GM18951 (cell line): ENCODE results near the gene WDR37.

Experiments
- POLR2A ChIP-seq: IDR thresholded peaks from 4 replicates; pipeline ENCODE4 v1.6.1; 2011; ENCODE audit warnings: mild to moderate bottlenecking; ENCODE audit not compliant: insufficient read length, insufficient read depth; ENCODE audit errors: extremely low read depth
- in situ Hi-C: fragments of 300-500 bp; cut with MboI; formaldehyde crosslinking; loops from one replicate; pipeline ENCODE4 v1.12.0; 2022; ENCODE audit warnings: low sequenced_read_pairs, mixed read lengths, inconsistent platforms; ENCODE audit not compliant: unreplicated experiment

The WDR37 gene

GRCh38 chr10:1068380-1069361, 12.5 kb downstream of the WDR37 start:
- in situ Hi-C loops = no loop called here
- no peak for TF ChIP-seq POLR2A

DNA sequence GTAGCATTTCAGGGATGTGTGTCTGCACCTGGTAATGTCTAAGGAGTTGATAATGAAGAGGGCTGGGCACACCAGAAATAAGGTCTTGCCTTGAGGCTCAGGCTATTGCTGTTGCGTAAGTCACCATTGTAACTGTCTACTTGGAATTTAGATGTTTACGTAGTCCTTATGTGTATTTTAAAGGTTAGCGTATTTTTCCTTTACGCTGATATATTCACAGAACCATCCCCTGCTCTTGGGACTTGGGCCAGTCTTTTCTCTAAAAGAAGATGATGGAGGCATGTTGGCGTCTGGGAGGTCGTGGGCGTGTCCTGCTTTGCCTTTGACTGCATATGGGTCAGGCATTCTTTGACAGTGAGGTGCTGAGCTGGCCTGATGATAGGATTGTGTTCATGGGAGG, 14.7 kb downstream of the WDR37 start:
- in situ Hi-C loops = no loop called here
- no peak for TF ChIP-seq POLR2A

DNA sequence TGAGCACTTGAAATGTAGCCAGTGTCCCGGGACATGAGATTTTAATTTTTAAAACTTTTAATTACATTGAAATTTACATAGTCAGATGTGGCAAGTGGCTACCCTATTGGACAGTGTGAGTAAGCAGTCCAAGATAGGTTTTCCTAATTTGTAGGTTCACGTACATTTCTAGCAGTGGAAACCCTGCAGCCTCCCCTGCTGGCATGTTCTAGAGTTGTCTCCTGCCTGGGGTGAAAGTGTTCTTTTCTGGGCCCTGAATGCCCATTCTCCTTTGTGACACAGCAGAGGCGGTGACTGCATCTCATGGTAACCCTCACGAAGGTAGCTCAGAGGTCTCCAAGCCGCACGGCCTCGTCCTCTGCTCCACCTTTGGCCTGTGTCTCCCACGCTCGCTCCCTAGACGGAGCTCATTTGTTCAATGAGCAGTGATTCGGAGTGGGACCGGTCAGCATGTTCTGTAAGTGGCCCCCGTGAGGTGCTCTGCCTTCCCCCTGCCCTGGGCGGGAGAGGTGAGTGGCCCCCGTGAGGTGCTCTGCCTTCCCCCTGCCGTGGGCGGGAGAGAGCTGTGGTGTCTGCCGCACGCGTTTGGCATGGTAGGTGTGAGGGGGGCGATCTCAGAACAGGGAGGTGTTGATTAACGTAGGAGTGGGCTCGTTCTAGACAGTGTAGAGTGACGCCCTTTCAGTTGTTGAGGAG, 18.0 kb downstream of the WDR37 start:
- TF ChIP-seq POLR2A = no peak
- in situ Hi-C loops = no loop called here

- no peak for TF ChIP-seq POLR2A
- in situ Hi-C loops = loop anchor here (25.0 kb wide), 1 partner anchor 563 kb away; no protein-coding TSS in a partner anchor
Observed at GRCh38 chr10:1074748-1075308, 18.6 kb downstream of the WDR37 start.

DNA sequence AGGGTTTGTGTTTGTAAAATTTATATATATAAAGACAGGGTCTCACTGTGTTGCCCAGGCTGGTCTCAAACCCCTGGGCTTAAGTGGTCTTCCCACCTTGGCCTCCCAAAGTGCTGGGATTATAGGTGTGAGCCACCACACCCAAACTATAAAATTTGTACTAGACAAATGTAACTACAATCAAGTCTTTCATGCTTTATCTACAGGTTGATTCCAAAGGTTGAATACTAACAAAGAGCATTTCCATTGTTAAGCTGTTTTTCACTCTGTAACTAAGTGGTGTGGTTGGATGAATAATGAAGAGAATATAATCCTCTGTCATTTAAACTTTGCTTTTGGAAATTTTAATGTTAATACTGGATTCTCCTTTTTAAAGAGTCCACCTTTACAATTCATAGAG, 22.5 kb downstream of the WDR37 start:
- in situ Hi-C loops = loop anchor here (25.0 kb wide), 1 partner anchor 566 kb away; no protein-coding TSS in a partner anchor
- no peak for TF ChIP-seq POLR2A

DNA sequence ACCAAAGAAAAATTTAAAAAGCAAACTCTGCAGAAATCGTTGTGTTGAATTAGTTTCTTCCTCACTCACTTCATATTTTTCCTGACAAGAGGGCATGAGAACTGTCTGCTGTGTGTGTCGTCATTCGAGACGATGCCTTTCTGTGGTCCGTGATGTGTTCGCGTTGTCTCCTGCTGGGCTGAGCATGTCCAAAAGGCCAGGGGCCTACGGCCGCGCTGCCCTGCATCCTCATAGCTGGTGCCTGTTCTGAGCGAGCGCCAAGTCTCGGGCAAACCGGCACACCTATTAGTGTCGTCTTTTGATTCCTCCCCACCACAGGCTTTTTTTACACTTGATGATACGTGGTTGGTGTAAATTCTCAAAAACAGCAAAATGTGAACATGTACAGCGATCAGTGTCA, 27.4 kb downstream of the WDR37 start:
- no peak for TF ChIP-seq POLR2A
- in situ Hi-C loops = loop anchor here (25.0 kb wide), 1 partner anchor 571 kb away; no protein-coding TSS in a partner anchor

DNA sequence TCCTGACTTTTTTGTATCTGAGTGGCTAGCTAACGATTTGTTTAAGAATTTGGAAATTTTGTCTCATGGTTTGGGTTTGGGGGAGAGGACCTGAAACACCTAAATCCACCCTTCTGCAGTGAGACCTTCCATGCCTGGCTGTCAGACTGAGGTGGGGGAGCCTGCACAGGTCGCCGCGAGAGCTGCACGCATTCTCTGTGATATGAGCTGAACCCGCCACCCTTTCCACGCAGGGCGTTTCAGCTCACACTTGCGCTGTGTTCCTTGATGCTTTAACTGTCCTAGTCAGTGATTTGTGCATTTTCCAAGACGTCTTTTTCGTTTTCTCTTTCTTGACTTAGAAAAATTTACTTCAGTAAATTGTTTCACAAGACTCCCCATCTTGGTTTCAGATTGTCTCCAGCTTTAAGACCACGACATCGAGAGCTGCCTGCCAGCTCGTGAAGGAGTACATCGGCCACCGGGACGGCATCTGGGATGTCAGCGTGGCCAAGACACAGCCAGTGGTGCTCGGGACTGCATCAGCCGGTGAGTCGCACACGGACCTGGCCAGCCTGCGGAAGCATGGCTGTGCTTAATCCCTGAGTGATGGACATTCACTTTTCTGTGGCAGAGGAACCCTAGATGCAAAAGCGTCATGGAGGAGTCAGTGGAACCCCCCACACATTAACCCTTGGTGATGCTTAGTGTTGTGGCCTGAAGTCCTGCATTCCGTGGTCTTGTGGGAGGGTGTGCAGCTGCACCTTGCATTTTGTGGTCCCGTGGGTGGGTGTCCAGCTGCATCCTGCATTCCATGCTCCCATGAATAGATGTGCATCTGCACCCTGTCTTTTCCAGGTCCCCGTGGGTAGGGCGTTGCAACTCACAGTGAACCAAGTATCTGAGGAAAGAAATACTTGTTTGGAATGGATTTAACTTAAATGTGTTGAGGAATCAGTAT, 28.1 kb downstream of the WDR37 start:
- in situ Hi-C loops = loop anchor here (25.0 kb wide), 1 partner anchor 572 kb away; no protein-coding TSS in a partner anchor

DNA sequence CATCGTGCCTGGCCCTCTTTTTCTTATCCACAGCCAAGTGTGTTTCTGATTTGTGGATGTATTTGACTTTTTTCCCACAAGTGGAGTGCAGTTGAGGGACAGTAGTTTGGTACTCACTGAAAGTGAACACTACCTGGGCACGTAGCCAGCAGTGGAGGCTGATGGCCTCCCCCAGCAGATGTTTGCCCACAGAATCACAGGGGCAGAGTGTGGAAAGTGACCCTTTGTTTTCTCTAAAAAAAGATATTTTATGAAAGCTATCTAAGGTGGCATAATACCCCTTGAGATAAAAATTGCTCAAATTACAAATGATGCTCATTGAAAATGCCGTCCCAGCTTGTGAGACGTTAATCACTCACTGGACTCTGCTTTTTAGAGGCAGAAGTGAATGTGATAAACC, 29.1 kb downstream of the WDR37 start:
- in situ Hi-C loops = loop anchor here (25.0 kb wide), 1 partner anchor 573 kb away; no protein-coding TSS in a partner anchor
- TF ChIP-seq POLR2A = no peak

More for the DNA sequence above, 28.1 kb downstream of the WDR37 start:
- no peak for TF ChIP-seq POLR2A

DNA sequence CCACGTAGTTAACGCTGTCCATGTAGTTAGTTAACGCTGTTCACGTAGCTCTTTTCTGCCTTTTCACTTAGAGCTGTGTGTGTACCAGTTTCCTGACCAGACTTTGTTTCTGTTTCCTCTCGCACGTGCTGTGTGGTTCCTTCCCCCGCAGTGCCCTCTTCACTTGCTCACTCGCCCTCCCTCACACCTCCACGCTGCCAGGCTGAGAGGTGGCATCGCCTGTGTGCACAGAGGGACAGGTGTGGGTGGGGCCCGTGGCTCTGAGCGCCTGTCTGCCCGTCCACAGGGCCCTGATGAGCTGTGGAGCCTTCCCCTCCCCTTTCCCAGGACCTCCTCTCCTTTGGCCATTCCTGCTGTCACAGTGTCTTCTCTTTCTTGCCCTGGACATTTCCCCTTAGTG, 30.6 kb downstream of the WDR37 start:
- in situ Hi-C loops = loop anchor here (25.0 kb wide), 1 partner anchor 574 kb away; no protein-coding TSS in a partner anchor
- no peak for TF ChIP-seq POLR2A

DNA sequence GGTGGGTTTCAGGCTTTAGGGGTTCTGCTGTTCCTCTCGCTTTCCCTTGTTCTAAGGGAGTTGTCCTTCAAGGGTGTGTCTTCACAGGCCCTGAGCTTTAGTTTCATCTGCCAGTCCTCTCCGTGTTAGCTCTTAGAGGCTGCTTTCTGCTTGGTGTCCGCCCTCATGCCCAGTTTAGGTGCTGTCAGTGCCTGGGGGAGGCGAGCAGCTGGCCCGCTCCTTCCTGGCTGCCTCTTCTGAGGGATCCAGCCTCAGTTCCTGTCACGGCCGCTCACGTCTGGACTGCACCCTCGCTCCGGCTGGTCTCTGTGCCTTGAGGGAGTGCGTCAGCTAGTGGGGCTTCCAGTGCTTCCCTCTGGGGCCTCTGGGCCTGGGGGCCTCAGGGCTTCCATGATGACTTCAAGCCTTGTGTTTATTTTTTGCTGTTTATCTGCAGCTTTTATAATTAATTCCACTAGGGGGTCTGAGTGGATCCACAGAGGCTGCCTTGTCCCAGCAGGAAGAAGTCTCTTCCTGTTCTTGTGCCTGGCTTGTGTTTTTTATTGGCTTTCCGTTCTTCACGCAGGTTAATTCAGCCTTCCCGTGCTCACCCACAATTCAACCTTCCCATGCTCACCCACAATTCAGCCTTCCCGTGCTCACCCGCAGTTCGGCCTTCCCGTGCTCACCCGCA, 33.0 kb downstream of the WDR37 start:
- no peak for TF ChIP-seq POLR2A
- in situ Hi-C loops = loop anchor here (25.0 kb wide), 1 partner anchor 577 kb away; no protein-coding TSS in a partner anchor

- in situ Hi-C loops = loop anchor here (25.0 kb wide), 1 partner anchor 578 kb away; no protein-coding TSS in a partner anchor
- TF ChIP-seq POLR2A = no peak
Observed at GRCh38 chr10:1090696-1091095, 34.5 kb downstream of the WDR37 start.
